A673 (cell line): Measurements from ENCODE around the gene HSPB6. TPM values are rescaled to one million over a fixed set of nuclear protein-coding genes. Genes with fewer than 3 reads are reported as not detected.
A peak's percentile ranks its signal among the peaks of the same experiment; 100 is the strongest.

Source experiments
- Bru-seq: library from RNA; stranded (reverse); fragments of 400-500 nt; gene quantifications from one replicate; lab custom pipeline; 2021; lab: Mats Ljungman, UMichigan
- BruChase-seq, 2 experiments: library from RNA; stranded (reverse); fragments of 400-500 nt; gene quantifications; one replicate each; lab custom pipeline; 2021; lab: Mats Ljungman, UMichigan
- BruUV-seq: library from RNA; stranded (reverse); fragments of 400-500 nt; replicated peaks from 2 replicates; lab custom pipeline; 2021; lab: Mats Ljungman, UMichigan
- CTCF ChIA-PET: fragments of 300-600 bp; sonication (Branson Sonifier 250); formaldehyde crosslinking; loops from one replicate; lab custom pipeline; 2022; ENCODE audit warnings: antibody characterized with exemption; lab: Charles Lee
- POLR2A ChIA-PET: fragments of 300-600 bp; sonication (Branson Sonifier 250); formaldehyde crosslinking; loops from one replicate; lab custom pipeline; 2022; ENCODE audit warnings: antibody characterized with exemption; ENCODE audit not compliant: low non-redundant PET; lab: Charles Lee
- DNase-seq: peaks from one replicate; pipeline ENCODE4 v3.0.0-alpha.2; 2015; ENCODE audit warnings: low spot score
- H3K27ac ChIP-seq: fragments of 200-600 bp; sonication (generic); 2 replicates; pipeline ENCODE4 v1.5.1; 2016; ENCODE audit warnings: mixed run types, low read depth, mild to moderate bottlenecking, mixed read lengths, antibody characterized with exemption, low read length; ENCODE audit not compliant: poor library complexity, severe bottlenecking
- H3K27me3 ChIP-seq: fragments of 200-600 bp; sonication (generic); replicated peaks from 2 replicates; pipeline ENCODE4 v1.6.1; 2017; ENCODE audit warnings: mixed run types, low read depth, mild to moderate bottlenecking, mixed read lengths, antibody characterized with exemption, low read length; ENCODE audit not compliant: insufficient read depth, poor library complexity
- H3K36me3 ChIP-seq: fragments of 200-600 bp; sonication (generic); 2 replicates; pipeline ENCODE4 v1.6.1; 2016; ENCODE audit warnings: mixed run types, mild to moderate bottlenecking, mixed read lengths, antibody characterized with exemption, low read length; ENCODE audit not compliant: insufficient read depth, poor library complexity, severe bottlenecking
- H3K4me1 ChIP-seq: fragments of 200-600 bp; sonication (generic); 2 replicates; pipeline ENCODE4 v1.6.1; 2017; ENCODE audit warnings: mixed run types, mild to moderate bottlenecking, mixed read lengths, antibody characterized with exemption, low read length; ENCODE audit not compliant: insufficient read depth, poor library complexity, severe bottlenecking
- H3K4me3 ChIP-seq: fragments of 200-600 bp; sonication (generic); 2 replicates; pipeline ENCODE4 v1.5.1; 2016; ENCODE audit warnings: low read depth, mixed run types, mild to moderate bottlenecking, mixed read lengths, low read length; ENCODE audit not compliant: poor library complexity, severe bottlenecking
- H3K9me3 ChIP-seq: fragments of 200-600 bp; sonication (generic); 2 replicates; pipeline ENCODE4 v1.6.1; 2016; ENCODE audit warnings: mixed run types, low read depth, mild to moderate bottlenecking, mixed read lengths, antibody characterized with exemption, low read length; ENCODE audit not compliant: poor library complexity, severe bottlenecking
- EZH2 ChIP-seq: fragments of 200-600 bp; sonication (generic); IDR thresholded peaks from 2 replicates; pipeline ENCODE4 v1.6.1; 2017; ENCODE audit warnings: borderline replicate concordance, low read depth, mild to moderate bottlenecking, mixed read lengths, antibody characterized with exemption, low read length; ENCODE audit not compliant: poor library complexity, severe bottlenecking
- intact Hi-C: fragments of 100-400 bp; cut with micrococcal nuclease; formaldehyde crosslinking; loops from one replicate; pipeline ENCODE4 v1.10.0; 2022; ENCODE audit not compliant: unreplicated experiment
- long read RNA-seq: library from polyadenylated mRNA; stranded (forward); transcript quantifications from one replicate; pipeline ENCODE4 v2.0.0, GENCODE V29; 2022
- total RNA-seq: library from RNA; stranded (reverse); gene quantifications from 2 replicates; pipeline ENCODE4 v1.2.3, GENCODE V29; 2021
- TF ChIP-seq, protein P1 (sequence below): fragments of 300-800, 200-600 bp; sonication (generic); conservative IDR thresholded peaks from 2 replicates; pipeline ENCODE4 v1.5.1; 2017; ENCODE audit warnings: low read depth, mild to moderate bottlenecking, antibody characterized with exemption, low read length, moderate library complexity, mixed read lengths

Gene HSPB6, protein sequence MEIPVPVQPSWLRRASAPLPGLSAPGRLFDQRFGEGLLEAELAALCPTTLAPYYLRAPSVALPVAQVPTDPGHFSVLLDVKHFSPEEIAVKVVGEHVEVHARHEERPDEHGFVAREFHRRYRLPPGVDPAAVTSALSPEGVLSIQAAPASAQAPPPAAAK
- total RNA-seq (0.50 TPM in 1 of 2 replicates, not detected in the other), Bru-seq, nascent RNA (percentile 9 among the genes with signal in this experiment), BruChase-seq, experiment 1, labeled RNA remaining after a 2-hour chase (percentile 20 among the genes with signal in this experiment), BruChase-seq, experiment 2, labeled RNA remaining after a 6-hour chase (percentile 31 among the genes with signal in this experiment)
- long read RNA-seq, partial matches to known transcripts = 0 of 1 reads
- long read RNA-seq, other reads (novel, unspliced or antisense) = 1 of 1 reads

DNA sequence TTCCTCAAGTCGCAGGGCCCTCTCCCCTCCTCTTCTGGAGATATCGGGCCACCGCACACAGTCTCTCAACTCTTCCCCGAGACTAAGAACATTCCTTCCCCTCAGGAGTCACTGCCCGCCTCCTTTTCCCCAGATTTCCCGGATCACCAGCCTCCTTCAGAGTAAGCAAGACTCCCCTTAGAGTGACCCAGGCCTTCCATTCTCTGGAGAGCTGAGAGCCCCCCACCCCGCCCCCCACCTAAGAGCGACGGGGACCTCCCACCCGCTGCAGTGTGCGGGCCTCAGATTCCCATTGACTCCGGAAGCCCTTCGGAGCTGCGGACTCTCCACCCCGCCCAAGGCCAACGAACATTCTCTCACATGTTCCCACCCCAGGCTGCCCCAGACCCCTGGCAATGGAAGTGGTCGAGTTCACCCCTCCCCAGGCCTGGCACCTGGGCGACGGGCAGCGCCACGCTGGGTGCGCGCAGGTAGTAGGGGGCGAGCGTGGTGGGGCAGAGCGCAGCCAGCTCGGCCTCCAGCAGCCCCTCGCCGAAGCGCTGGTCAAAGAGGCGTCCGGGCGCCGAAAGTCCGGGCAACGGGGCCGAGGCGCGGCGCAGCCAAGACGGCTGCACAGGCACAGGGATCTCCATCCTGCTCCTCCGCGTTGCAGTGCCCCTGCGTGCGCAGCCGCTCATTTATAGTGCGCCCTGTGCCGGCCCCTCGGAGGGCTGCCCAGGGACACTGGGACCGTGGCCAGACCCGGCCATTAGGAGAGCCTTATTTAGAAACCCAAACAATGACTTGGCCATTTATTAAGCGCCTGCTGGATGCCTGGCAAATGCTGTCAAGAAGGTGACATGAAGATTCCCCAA, at the start of gene HSPB6:
HSPB6 (minus strand) TSS at position 653 of the 854 bp plus-strand sequence; CDS start at position 632, 21 bp downstream.
- intact Hi-C loops = no loop called here
- ChIA-PET POLR2A (interaction anchor here (1.0 kb wide), 1 partner anchor 8 kb away, joined by 3 read pairs; the partner anchor contains the start of gene LIN37), CTCF (no interaction called here)
- Histone ChIP-seq H3K36me3 (peaks cover 17% of the 10 kb centered on the region), H3K27ac (peak within 1 kb of the TSS; percentile 94), H3K4me3 (peak within 1 kb of the TSS; percentile 86), H3K4me1 (peaks cover 32% of the 10 kb centered on the region), H3K27me3 (no peaks in the 10 kb centered on the region), H3K9me3 (no peaks in the 10 kb centered on the region)
- no TSS peak for BruUV-seq
- no peak for TF ChIP-seq EZH2
- TF ChIP-seq, protein P1, sequence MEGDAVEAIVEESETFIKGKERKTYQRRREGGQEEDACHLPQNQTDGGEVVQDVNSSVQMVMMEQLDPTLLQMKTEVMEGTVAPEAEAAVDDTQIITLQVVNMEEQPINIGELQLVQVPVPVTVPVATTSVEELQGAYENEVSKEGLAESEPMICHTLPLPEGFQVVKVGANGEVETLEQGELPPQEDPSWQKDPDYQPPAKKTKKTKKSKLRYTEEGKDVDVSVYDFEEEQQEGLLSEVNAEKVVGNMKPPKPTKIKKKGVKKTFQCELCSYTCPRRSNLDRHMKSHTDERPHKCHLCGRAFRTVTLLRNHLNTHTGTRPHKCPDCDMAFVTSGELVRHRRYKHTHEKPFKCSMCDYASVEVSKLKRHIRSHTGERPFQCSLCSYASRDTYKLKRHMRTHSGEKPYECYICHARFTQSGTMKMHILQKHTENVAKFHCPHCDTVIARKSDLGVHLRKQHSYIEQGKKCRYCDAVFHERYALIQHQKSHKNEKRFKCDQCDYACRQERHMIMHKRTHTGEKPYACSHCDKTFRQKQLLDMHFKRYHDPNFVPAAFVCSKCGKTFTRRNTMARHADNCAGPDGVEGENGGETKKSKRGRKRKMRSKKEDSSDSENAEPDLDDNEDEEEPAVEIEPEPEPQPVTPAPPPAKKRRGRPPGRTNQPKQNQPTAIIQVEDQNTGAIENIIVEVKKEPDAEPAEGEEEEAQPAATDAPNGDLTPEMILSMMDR = no peak
- DNase-seq = no peak

DNA sequence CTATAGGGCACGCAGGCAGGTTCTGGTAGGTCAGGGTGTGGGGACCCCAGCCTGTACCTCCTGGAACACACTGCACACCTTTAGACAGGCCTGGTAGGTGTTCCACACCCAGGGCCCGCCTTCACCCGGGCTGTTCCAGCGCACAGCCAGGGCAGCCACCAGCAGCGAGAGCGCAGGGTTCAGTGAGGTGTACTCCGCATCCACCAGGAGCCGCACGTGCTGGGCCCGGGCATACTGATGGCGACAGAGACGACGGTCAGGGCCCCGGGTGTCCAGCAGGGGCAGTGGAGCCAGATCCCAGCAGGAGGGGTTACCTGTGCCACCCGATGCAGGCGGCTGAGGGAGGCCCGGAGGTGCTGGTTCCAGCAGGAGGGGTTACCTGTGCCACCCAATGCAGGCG, 49.8 kb upstream of the HSPB6 start:
- Histone ChIP-seq H3K9me3 (no peaks in the 10 kb centered on the region), H3K4me3 (no peak overlapping the region), H3K36me3 (no peaks in the 10 kb centered on the region), H3K27me3 (no peaks in the 10 kb centered on the region), H3K4me1 (no peaks in the 10 kb centered on the region), H3K27ac (no peak overlapping the region)
- TF ChIP-seq, protein P1 = no peak
- no peak for TF ChIP-seq EZH2
- POLR2A ChIA-PET = no interaction called here
- intact Hi-C loops = no loop called here
- CTCF ChIA-PET = no interaction called here
- BruUV-seq = no TSS peak
- DNase-seq = no peak

DNA sequence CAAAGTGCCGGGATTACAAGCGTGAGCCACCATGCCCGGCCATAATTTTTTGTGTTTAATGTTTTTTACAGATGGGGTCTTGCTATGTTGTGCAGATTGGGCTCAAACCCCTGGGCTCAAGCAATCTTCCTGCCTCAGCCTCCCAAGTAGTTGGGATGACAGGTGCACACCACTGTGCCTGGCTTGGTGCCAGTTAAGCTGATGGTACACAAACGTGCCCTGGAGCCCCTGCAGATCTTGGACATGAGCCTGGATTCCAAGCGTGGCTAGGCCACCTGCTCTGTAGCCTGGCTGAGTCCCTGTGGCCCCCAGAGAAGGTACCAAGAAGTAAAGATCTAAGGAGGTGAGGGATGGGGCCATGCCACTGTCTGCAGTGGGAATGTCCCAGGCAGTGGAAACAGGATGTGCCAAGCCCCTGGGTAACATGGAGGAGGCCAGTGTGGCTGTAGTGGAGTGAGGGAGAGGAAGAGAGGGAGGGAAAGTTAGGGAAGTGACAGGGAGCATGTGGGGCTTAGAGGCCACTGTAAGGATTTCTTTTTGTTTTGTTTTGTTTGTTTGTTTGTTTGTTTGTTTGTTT, 48.8 kb upstream of the HSPB6 start:
- Histone ChIP-seq H3K36me3 (no peaks in the 10 kb centered on the region), H3K4me3 (no peak overlapping the region), H3K9me3 (no peaks in the 10 kb centered on the region), H3K27ac (no peak overlapping the region), H3K4me1 (no peaks in the 10 kb centered on the region), H3K27me3 (no peaks in the 10 kb centered on the region)
- intact Hi-C loops = no loop called here
- CTCF ChIA-PET = no interaction called here
- no peak for DNase-seq
- BruUV-seq = no TSS peak
- POLR2A ChIA-PET = no interaction called here
- TF ChIP-seq, protein P1 = no peak
- no peak for TF ChIP-seq EZH2
